OCI-LY7 (cell line): Measurements from ENCODE around the gene HMGB4. TPM values are rescaled to one million over a fixed set of nuclear protein-coding genes. Genes with fewer than 3 reads are reported as not detected.

Source experiments
- BruUV-seq: library from RNA; stranded (reverse); fragments of 400-500 nt; replicated peaks from 2 replicates; lab custom pipeline; 2021; lab: Mats Ljungman, UMichigan
- CTCF ChIA-PET: fragments of 300-600 bp; sonication (Branson Sonifier 250); formaldehyde crosslinking; loops from one replicate; lab custom pipeline; 2022; ENCODE audit warnings: antibody characterized with exemption; ENCODE audit not compliant: unreplicated experiment; lab: Charles Lee
- POLR2A ChIA-PET: fragments of 300-600 bp; sonication (Branson Sonifier 250); formaldehyde crosslinking; loops from one replicate; lab custom pipeline; 2022; ENCODE audit warnings: antibody characterized with exemption; lab: Charles Lee
- DNase-seq: peaks from one replicate; pipeline ENCODE4 v3.0.0-alpha.2; 2015; ENCODE audit warnings: low spot score
- H2AFZ ChIP-seq: fragments of 200-600 bp; sonication (generic), shearing (Covaris generic); 2 replicates; pipeline ENCODE4 v1.6.1; 2014; ENCODE audit warnings: mild to moderate bottlenecking, antibody characterized with exemption, low read length, moderate library complexity
- H3K27ac ChIP-seq: fragments of 200-600 bp; sonication (generic); 2 replicates; pipeline ENCODE4 v1.5.1; 2014; ENCODE audit warnings: mixed run types, low read depth, mild to moderate bottlenecking, moderate library complexity, low read length, inconsistent platforms; ENCODE audit not compliant: poor library complexity, severe bottlenecking
- H3K36me3 ChIP-seq: fragments of 200-600 bp; sonication (generic); 2 replicates; pipeline ENCODE4 v1.6.1; 2014; ENCODE audit warnings: mild to moderate bottlenecking, antibody characterized with exemption, low read length, moderate library complexity, mixed read lengths; ENCODE audit not compliant: insufficient read depth
- H3K4me1 ChIP-seq: fragments of 200-600 bp; sonication (generic); 2 replicates; pipeline ENCODE4 v1.5.1; 2014; ENCODE audit warnings: mild to moderate bottlenecking, low read length; ENCODE audit not compliant: insufficient read depth, poor library complexity, severe bottlenecking
- H3K4me2 ChIP-seq: fragments of 200-600 bp; sonication (generic); 2 replicates; pipeline ENCODE4 v1.6.1; 2014; ENCODE audit warnings: mild to moderate bottlenecking, low read length
- H3K4me3 ChIP-seq: fragments of 200-600 bp; sonication (generic); 2 replicates; pipeline ENCODE4 v1.5.1; 2014; ENCODE audit warnings: mild to moderate bottlenecking, low read depth, low read length; ENCODE audit not compliant: poor library complexity, severe bottlenecking
- H3K79me2 ChIP-seq: fragments of 200-600 bp; sonication (generic); 2 replicates; pipeline ENCODE4 v1.6.1; 2016; ENCODE audit warnings: low read depth, mild to moderate bottlenecking, low read length, moderate library complexity, mixed read lengths; ENCODE audit not compliant: insufficient read depth
- H3K9me2 ChIP-seq: fragments of 200-600 bp; sonication (generic); 2 replicates; pipeline ENCODE4 v1.6.1; 2016; ENCODE audit warnings: mild to moderate bottlenecking, low read length, mixed read lengths; ENCODE audit not compliant: insufficient read depth
- H3K9me3 ChIP-seq: fragments of 200-600 bp; sonication (generic); 2 replicates; pipeline ENCODE4 v1.6.1; 2014; ENCODE audit warnings: mild to moderate bottlenecking, mixed run types, low read length, mixed read lengths
- H4K20me1 ChIP-seq: fragments of 200-600 bp; sonication (generic); 2 replicates; pipeline ENCODE4 v1.6.1; 2014; ENCODE audit warnings: mild to moderate bottlenecking, antibody characterized with exemption, low read length, moderate library complexity, mixed read lengths; ENCODE audit not compliant: insufficient read depth
- EZH2phosphoT487 ChIP-seq: fragments of 200-600 bp; sonication (generic); IDR thresholded peaks from 2 replicates; pipeline ENCODE4 v1.6.1; 2018; ENCODE audit warnings: low read depth, borderline replicate concordance, mild to moderate bottlenecking, mixed run types, antibody characterized with exemption, low read length, moderate library complexity, mixed read lengths
- intact Hi-C: fragments of 100-400 bp; cut with micrococcal nuclease; formaldehyde crosslinking; loops from one replicate; pipeline ENCODE4 v1.10.0; 2022; ENCODE audit not compliant: unreplicated experiment
- total RNA-seq, 2 experiments: library from RNA; depleted of rRNA in 1 of 2; stranded (reverse); fragments of >200 nt in 1 of 2; shearing (Covaris generic) in 1 of 2; gene quantifications; 2 replicates each; pipeline ENCODE4 v1.2.3, GENCODE V29; 2014 to 2022
- TF ChIP-seq, protein P1 (sequence below): fragments of 200-600 bp; sonication (generic); conservative IDR thresholded peaks from 2 replicates; pipeline ENCODE4 v1.5.1; 2014; ENCODE audit warnings: mild to moderate bottlenecking, antibody characterized with exemption, low read length, moderate library complexity, mixed read lengths

The HMGB4 gene
- total RNA-seq, 2 experiments from 2014 or later: not detected

GRCh38 chr1:33899746-33900145, 35.9 kb downstream of the HMGB4 start:
- POLR2A ChIA-PET: interaction anchor here (0.6 kb wide), 1 partner anchor 168 kb away, joined by 3 read pairs; no protein-coding TSS in a partner anchor
- H3K27ac ChIP-seq: no peak overlapping the region
- no peak for DNase-seq
- H2AFZ ChIP-seq: no peak overlapping the region
- no peaks in the 10 kb centered on the region for H3K9me2 ChIP-seq
- no peak overlapping the region for H3K4me3 ChIP-seq
- no peaks in the 10 kb centered on the region for H3K9me3 ChIP-seq
- TF ChIP-seq, protein P1, sequence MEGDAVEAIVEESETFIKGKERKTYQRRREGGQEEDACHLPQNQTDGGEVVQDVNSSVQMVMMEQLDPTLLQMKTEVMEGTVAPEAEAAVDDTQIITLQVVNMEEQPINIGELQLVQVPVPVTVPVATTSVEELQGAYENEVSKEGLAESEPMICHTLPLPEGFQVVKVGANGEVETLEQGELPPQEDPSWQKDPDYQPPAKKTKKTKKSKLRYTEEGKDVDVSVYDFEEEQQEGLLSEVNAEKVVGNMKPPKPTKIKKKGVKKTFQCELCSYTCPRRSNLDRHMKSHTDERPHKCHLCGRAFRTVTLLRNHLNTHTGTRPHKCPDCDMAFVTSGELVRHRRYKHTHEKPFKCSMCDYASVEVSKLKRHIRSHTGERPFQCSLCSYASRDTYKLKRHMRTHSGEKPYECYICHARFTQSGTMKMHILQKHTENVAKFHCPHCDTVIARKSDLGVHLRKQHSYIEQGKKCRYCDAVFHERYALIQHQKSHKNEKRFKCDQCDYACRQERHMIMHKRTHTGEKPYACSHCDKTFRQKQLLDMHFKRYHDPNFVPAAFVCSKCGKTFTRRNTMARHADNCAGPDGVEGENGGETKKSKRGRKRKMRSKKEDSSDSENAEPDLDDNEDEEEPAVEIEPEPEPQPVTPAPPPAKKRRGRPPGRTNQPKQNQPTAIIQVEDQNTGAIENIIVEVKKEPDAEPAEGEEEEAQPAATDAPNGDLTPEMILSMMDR: no peak
- no peak for TF ChIP-seq EZH2phosphoT487
- intact Hi-C loops: no loop called here
- CTCF ChIA-PET: no interaction called here
- no peaks in the 10 kb centered on the region for H3K36me3 ChIP-seq
- no TSS peak for BruUV-seq
- no peaks in the 10 kb centered on the region for H4K20me1 ChIP-seq
- peaks cover 22% of the 10 kb centered on the region for H3K4me1 ChIP-seq
- H3K4me2 ChIP-seq: no peak overlapping the region
- H3K79me2 ChIP-seq: no peaks in the 10 kb centered on the region

- H3K4me2 ChIP-seq: peak overlapping the region; percentile 59
- BruUV-seq: no TSS peak
- intact Hi-C loops: no loop called here
- peaks cover 22% of the 10 kb centered on the region for H3K4me1 ChIP-seq
- H3K9me3 ChIP-seq: no peaks in the 10 kb centered on the region
- peak; percentile 20 for DNase-seq
- CTCF ChIA-PET: interaction anchor here (0.6 kb wide), 1 partner anchor 568 kb away, joined by 3 read pairs; no protein-coding TSS in a partner anchor
- TF ChIP-seq EZH2phosphoT487: no peak
- no peaks in the 10 kb centered on the region for H3K79me2 ChIP-seq
- no peak overlapping the region for H3K27ac ChIP-seq
- H3K9me2 ChIP-seq: no peaks in the 10 kb centered on the region
- H4K20me1 ChIP-seq: no peaks in the 10 kb centered on the region
- peak overlapping the region; percentile 67 for H2AFZ ChIP-seq
- POLR2A ChIA-PET: interaction anchor here (0.7 kb wide), 1 partner anchor 20 kb away, joined by 3 read pairs; no protein-coding TSS in a partner anchor
- H3K36me3 ChIP-seq: no peaks in the 10 kb centered on the region
- H3K4me3 ChIP-seq: peak overlapping the region; percentile 24
These were observed 38.8 kb downstream of the HMGB4 start for GRCh38 chr1:33902486-33903209.

- Histone ChIP-seq H2AFZ (peak overlapping the region; percentile 67), H3K4me2 (peak overlapping the region; percentile 59), H3K27ac (no peak overlapping the region), H3K79me2 (no peaks in the 10 kb centered on the region), H3K36me3 (no peaks in the 10 kb centered on the region), H3K4me1 (peaks cover 22% of the 10 kb centered on the region), H3K9me2 (no peaks in the 10 kb centered on the region), H3K4me3 (peak overlapping the region; percentile 24), H4K20me1 (no peaks in the 10 kb centered on the region), H3K9me3 (no peaks in the 10 kb centered on the region)
- ChIA-PET POLR2A (interaction anchor here (0.7 kb wide), 1 partner anchor 20 kb away, joined by 3 read pairs; no protein-coding TSS in a partner anchor), CTCF (no interaction called here)
- BruUV-seq: no TSS peak
- no peak for DNase-seq
- TF ChIP-seq EZH2phosphoT487: no peak
- TF ChIP-seq, protein P1: no peak
- intact Hi-C loops: no loop called here
These were observed 39.3 kb downstream of the HMGB4 start for GRCh38 chr1:33903210-33903589.
